Measurements from ENCODE around the gene SEPTIN12. TPM values are rescaled to one million over a fixed set of nuclear protein-coding genes. Genes with fewer than 3 reads are reported as not detected.

Gene SEPTIN12
- total RNA-seq, 4 donors from 2014 or later = not detected

DNA sequence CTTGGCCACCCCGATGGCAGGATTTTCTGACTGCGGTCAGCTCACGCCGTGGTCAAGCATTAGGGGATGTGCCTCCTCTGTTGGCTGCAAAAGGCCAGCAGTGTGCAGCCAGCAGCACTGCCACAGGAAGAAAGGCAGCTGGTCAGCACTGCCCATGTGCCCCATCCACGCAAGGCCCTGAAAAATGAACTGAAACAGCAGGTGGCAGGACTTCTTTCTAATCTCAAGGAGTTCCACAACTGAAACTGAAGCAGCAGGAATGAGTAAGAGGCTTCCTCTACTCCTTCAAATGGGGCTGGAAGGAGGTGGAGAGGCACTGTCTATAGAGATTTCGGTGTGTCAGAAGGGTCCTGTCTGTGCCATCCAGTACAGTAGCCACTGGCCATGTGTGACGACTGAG, 24.4 kb downstream of the SEPTIN12 start:
- Histone ChIP-seq H3K4me1 (peaks cover 0 to 15% of the 10 kb centered on the region in 2 donors), H3K4me3 (no peak overlapping the region), H3K9me3 (no peaks in the 10 kb centered on the region), H3K36me3 (no peaks in the 10 kb centered on the region), H3K27me3 (no peaks in the 10 kb centered on the region), H3K27ac (no peak overlapping the region)
- DNase-seq = no peak
- TF ChIP-seq, protein P1, sequence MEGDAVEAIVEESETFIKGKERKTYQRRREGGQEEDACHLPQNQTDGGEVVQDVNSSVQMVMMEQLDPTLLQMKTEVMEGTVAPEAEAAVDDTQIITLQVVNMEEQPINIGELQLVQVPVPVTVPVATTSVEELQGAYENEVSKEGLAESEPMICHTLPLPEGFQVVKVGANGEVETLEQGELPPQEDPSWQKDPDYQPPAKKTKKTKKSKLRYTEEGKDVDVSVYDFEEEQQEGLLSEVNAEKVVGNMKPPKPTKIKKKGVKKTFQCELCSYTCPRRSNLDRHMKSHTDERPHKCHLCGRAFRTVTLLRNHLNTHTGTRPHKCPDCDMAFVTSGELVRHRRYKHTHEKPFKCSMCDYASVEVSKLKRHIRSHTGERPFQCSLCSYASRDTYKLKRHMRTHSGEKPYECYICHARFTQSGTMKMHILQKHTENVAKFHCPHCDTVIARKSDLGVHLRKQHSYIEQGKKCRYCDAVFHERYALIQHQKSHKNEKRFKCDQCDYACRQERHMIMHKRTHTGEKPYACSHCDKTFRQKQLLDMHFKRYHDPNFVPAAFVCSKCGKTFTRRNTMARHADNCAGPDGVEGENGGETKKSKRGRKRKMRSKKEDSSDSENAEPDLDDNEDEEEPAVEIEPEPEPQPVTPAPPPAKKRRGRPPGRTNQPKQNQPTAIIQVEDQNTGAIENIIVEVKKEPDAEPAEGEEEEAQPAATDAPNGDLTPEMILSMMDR (IDR thresholded peaks at IDR 0.05) = no peak
- TF ChIP-seq POLR2A (IDR thresholded peaks at IDR 0.05) = no peak
- intact Hi-C loops (cut with DNase I; ENCODE audit: low total_unique reads) = no loop called here

- DNase-seq = no peak
- peaks cover 0 to 7% of the 10 kb centered on the region in 2 donors for H3K4me1 ChIP-seq
- intact Hi-C loops (cut with DNase I; ENCODE audit: low total_unique reads) = no loop called here
- H3K4me3 ChIP-seq = no peak overlapping the region
- H3K9me3 ChIP-seq = no peaks in the 10 kb centered on the region
- no peak overlapping the region for H3K27ac ChIP-seq
- no peaks in the 10 kb centered on the region for H3K27me3 ChIP-seq
- H3K36me3 ChIP-seq = no peaks in the 10 kb centered on the region
- TF ChIP-seq POLR2A (IDR thresholded peaks at IDR 0.05) = no peak
- TF ChIP-seq, protein P1 (IDR thresholded peaks at IDR 0.05) = no peak
Measured at GRCh38 chr16:4762205-4762604, 25.9 kb downstream of the SEPTIN12 start.

DNA sequence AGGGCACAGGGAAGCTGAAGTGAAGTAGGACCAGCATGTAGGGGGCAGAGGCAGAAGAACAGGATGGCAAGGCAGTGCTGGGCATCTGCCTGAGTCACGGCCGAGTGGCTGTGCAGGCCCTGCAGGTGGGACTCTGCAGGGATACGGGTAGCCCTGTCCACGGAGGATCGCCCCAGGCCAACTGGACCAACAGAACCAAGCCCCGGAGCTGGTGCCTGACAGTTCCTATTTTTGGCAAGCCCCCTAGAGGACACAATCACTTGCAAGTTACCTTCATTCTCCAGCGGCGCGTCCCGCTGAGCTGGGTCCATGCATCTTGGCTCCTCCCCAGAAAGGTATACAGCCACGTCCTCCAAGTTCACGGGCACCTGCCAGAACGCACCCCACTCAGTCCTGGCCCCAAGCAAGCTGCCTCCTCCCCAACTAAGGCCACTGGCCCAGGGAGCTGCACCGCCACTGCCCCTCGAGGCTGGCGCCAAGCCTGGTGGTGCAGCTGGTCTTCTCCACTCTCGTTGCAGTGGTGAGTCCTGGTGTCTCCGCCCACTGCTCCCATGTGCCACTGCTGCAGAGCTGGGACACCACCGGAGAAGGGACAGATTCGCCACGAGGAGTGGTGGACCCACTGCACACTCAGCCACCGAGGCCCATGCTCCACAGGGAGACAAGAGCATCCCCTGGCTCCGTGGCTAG, 27.8 kb downstream of the SEPTIN12 start:
- intact Hi-C loops (cut with DNase I; ENCODE audit: low total_unique reads) = no loop called here
- Histone ChIP-seq H3K27ac (no peak overlapping the region), H3K27me3 (no peaks in the 10 kb centered on the region), H3K4me1 (peaks cover 0 to 3% of the 10 kb centered on the region in 2 donors), H3K4me3 (no peak overlapping the region), H3K9me3 (no peaks in the 10 kb centered on the region), H3K36me3 (no peaks in the 10 kb centered on the region)
- TF ChIP-seq, protein P1 (IDR thresholded peaks at IDR 0.05) = no peak
- no peak for DNase-seq

DNA sequence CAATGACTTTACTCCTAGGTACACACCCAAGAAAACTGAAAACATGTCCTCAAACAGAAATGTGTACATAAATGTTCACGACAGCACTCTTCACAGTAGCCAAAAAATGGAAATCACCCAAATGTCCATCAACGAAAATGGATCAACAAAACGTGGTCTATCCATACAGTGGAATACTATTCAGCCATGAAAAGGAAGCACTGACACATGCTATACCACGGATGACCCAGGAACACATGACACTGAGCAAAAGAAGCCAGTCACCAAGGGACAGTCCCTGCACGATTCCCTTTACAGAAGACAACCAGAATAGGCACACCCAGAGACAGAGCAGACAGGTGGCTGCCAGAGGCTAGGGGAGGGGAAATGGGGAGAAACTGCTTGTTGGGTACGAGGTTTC, 32.5 kb downstream of the SEPTIN12 start:
- no peaks in the 10 kb centered on the region for H3K9me3 ChIP-seq
- H3K27ac ChIP-seq = no peak overlapping the region
- no peaks in the 10 kb centered on the region for H3K36me3 ChIP-seq
- no peak for TF ChIP-seq POLR2A (IDR thresholded peaks at IDR 0.05)
- TF ChIP-seq, protein P1 (IDR thresholded peaks at IDR 0.05) = no peak
- H3K4me1 ChIP-seq = no peaks in the 10 kb centered on the region
- intact Hi-C loops (cut with DNase I; ENCODE audit: low total_unique reads) = no loop called here
- no peaks in the 10 kb centered on the region for H3K27me3 ChIP-seq
- no peak overlapping the region for H3K4me3 ChIP-seq
- no peak for DNase-seq

- no peak for DNase-seq
- Histone ChIP-seq H3K27ac (no peak overlapping the region), H3K36me3 (no peaks in the 10 kb centered on the region), H3K9me3 (no peaks in the 10 kb centered on the region), H3K4me3 (no peak overlapping the region), H3K27me3 (no peaks in the 10 kb centered on the region), H3K4me1 (no peaks in the 10 kb centered on the region)
- intact Hi-C loops (cut with DNase I; ENCODE audit: low total_unique reads) = no loop called here
- TF ChIP-seq, protein P1 (IDR thresholded peaks at IDR 0.05) = no peak
- TF ChIP-seq POLR2A (IDR thresholded peaks at IDR 0.05) = no peak
Measured at GRCh38 chr16:4754865-4755264, 33.3 kb downstream of the SEPTIN12 start.
